T47D (cell line): ENCODE data around the gene C12orf60.

ENCODE experiments used
- DNase-seq, 2 experiments: peaks; one replicate each; pipeline versions ENCODE4 v3.0.0 to v3.0.0-alpha.2; 2011 to 2012; ENCODE audit warnings: low read depth in 1 of 2, low spot score in 1 of 2
- JUND ChIP-seq: IDR thresholded peaks from 2 replicates; pipeline ENCODE4 v1.6.1; 2012; ENCODE audit warnings: low read depth
- in situ Hi-C: cut with HindIII; loops from 2 replicates; pipeline ENCODE4 v1.10.0; 2016; ENCODE audit warnings: low sequenced_read_pairs, low pct_unique_long_range_greater_than_20kb

Gene C12orf60

GRCh38 chr12:14770496-14771461 is 32.7 kb upstream of the C12orf60 start:
- DNase-seq = peak in 1 of 2 experiments; percentile 92
- in situ Hi-C loops = no loop called here

GRCh38 chr12:14771651-14772137 is 31.8 kb upstream of the C12orf60 start:
- in situ Hi-C loops = no loop called here

More at GRCh38 chr12:14770496-14771461, 32.7 kb upstream of the C12orf60 start:
- no peak for TF ChIP-seq JUND

GRCh38 chr12:14772946-14773345 is 30.5 kb upstream of the C12orf60 start:
- in situ Hi-C loops = no loop called here
- DNase-seq = no peak
- no peak for TF ChIP-seq JUND

More at GRCh38 chr12:14771651-14772137, 31.8 kb upstream of the C12orf60 start:
- no peak for DNase-seq
- TF ChIP-seq JUND = no peak

GRCh38 chr12:14773685-14774073 is 29.8 kb upstream of the C12orf60 start:
- DNase-seq = no peak
- in situ Hi-C loops = no loop called here
- no peak for TF ChIP-seq JUND

GRCh38 chr12:14774074-14774905 is 29.2 kb upstream of the C12orf60 start:
- in situ Hi-C loops = no loop called here
- TF ChIP-seq JUND = no peak
- peak; percentile 49 to 95 for DNase-seq

- in situ Hi-C loops = no loop called here
- DNase-seq = no peak
- no peak for TF ChIP-seq JUND
These were observed 28.4 kb upstream of the C12orf60 start for GRCh38 chr12:14774906-14775635.

GRCh38 chr12:14775636-14775980 is 27.9 kb upstream of the C12orf60 start:
- in situ Hi-C loops = no loop called here
- no peak for TF ChIP-seq JUND
- no peak for DNase-seq

- in situ Hi-C loops = no loop called here
- no peak for DNase-seq
- no peak for TF ChIP-seq JUND
These were observed 27.1 kb upstream of the C12orf60 start for GRCh38 chr12:14776236-14776961.

- peak in 1 of 2 experiments; percentile 74 for DNase-seq
- in situ Hi-C loops = no loop called here
- peak; percentile 39; the same call in 1 of the 2 replicates for TF ChIP-seq JUND
These were observed 26.2 kb upstream of the C12orf60 start for GRCh38 chr12:14777271-14777670.

GRCh38 chr12:14779834-14780233 is 23.6 kb upstream of the C12orf60 start:
- in situ Hi-C loops = no loop called here

GRCh38 chr12:14780859-14781258 is 22.6 kb upstream of the C12orf60 start:
- DNase-seq = no peak
- no peak for TF ChIP-seq JUND
- in situ Hi-C loops = no loop called here

More at GRCh38 chr12:14779834-14780233, 23.6 kb upstream of the C12orf60 start:
- DNase-seq = no peak
- no peak for TF ChIP-seq JUND
